RPMI7951 (cell line): Measurements from ENCODE around the gene THSD8. TPM values are rescaled to one million over a fixed set of nuclear protein-coding genes. Genes with fewer than 3 reads are reported as not detected.
A peak's percentile ranks its signal among the peaks of the same experiment; 100 is the strongest.
"Not testable (repeated sequence)": the region's sequence is repeated elsewhere in the genome, so short reads cannot be mapped to it uniquely, and the experiment has no call there.

Experiments
- DNase-seq: peaks from one replicate; pipeline ENCODE4 v3.0.0-alpha.2; 2012; ENCODE audit warnings: low read depth
- total RNA-seq: library from RNA; depleted of rRNA; stranded (reverse); fragments of >200 nt; shearing (Covaris generic); gene quantifications from 2 replicates; pipeline ENCODE4 v1.2.3, GENCODE V29; 2014

THSD8 gene
- total RNA-seq, 1 experiment from 2014 or later = not detected

- peak; percentile 33 for DNase-seq
These were observed 23.6 kb downstream of the THSD8 start for GRCh38 chr19:12825254-12826131.

GRCh38 chr19:12828494-12828893 is 26.6 kb downstream of the THSD8 start:
- peak; percentile 70 for DNase-seq

GRCh38 chr19:12833418-12833737 is 31.5 kb downstream of the THSD8 start:
- no peak for DNase-seq

- DNase-seq = no peak
These were observed 32.1 kb downstream of the THSD8 start for GRCh38 chr19:12833738-12834565.

- no peak for DNase-seq
These were observed 32.7 kb downstream of the THSD8 start, which contains the start of gene RTBDN for GRCh38 chr19:12834566-12834943. Gene RTBDN, minus strand, starts transcription at chr19:12834579. Its CDS starts 4,600 bp downstream, at chr19:12829979.

- DNase-seq = no peak
These were observed 33.3 kb downstream of the THSD8 start for GRCh38 chr19:12834976-12835757.

GRCh38 chr19:12836529-12836863 is 34.6 kb downstream of the THSD8 start:
- DNase-seq = no peak

GRCh38 chr19:12837225-12837624 is 35.4 kb downstream of the THSD8 start:
- no peak for DNase-seq

GRCh38 chr19:12838182-12838885 is 36.5 kb downstream of the THSD8 start, which contains the start of gene MAST1:
Gene MAST1, plus strand, starts transcription at chr19:12838515. Its CDS starts 58 bp downstream, at chr19:12838573.
- no peak for DNase-seq

GRCh38 chr19:12838886-12839756 is 37.3 kb downstream of the THSD8 start:
- no peak for DNase-seq

GRCh38 chr19:12840091-12841079 is 38.5 kb downstream of the THSD8 start:
- peak; percentile 61 for DNase-seq

GRCh38 chr19:12841094-12841493 is 39.2 kb downstream of the THSD8 start:
- DNase-seq = no peak

GRCh38 chr19:12842511-12842910 is 40.6 kb downstream of the THSD8 start:
- no peak for DNase-seq

GRCh38 chr19:12843328-12843727 is 41.5 kb downstream of the THSD8 start:
- DNase-seq = no peak

GRCh38 chr19:12843999-12844732 is 42.3 kb downstream of the THSD8 start:
- no peak for DNase-seq

- DNase-seq = not testable (repeated sequence)
These were observed 44.7 kb downstream of the THSD8 start for GRCh38 chr19:12846613-12847012.

- DNase-seq = peak; percentile 78
These were observed 45.6 kb downstream of the THSD8 start for GRCh38 chr19:12847159-12848139.
